ENCODE results near the gene PTPA.
"Not testable (repeated sequence)": the region's sequence is repeated elsewhere in the genome, so short reads cannot be mapped to it uniquely, and the experiment has no call there.

PTPA gene

GRCh38 chr9:129150122-129150521 lies 38.9 kb downstream of the PTPA start:
- in situ Hi-C loops (cut with MboI; ENCODE audit: low sequenced_read_pairs): no loop called here

- in situ Hi-C loops (cut with MboI; ENCODE audit: low sequenced_read_pairs): no loop called here
These were observed 39.5 kb downstream of the PTPA start for GRCh38 chr9:129150672-129151211.

- in situ Hi-C loops (cut with MboI; ENCODE audit: low sequenced_read_pairs): no loop called here
These were observed 40.3 kb downstream of the PTPA start for GRCh38 chr9:129151469-129151868.

GRCh38 chr9:129154866-129155477 lies 43.8 kb downstream of the PTPA start:
- in situ Hi-C loops (cut with MboI; ENCODE audit: low sequenced_read_pairs): no loop called here

- in situ Hi-C loops (cut with MboI; ENCODE audit: low sequenced_read_pairs): no loop called here
These were observed 44.9 kb downstream of the PTPA start for GRCh38 chr9:129156163-129156562.

- in situ Hi-C loops (cut with MboI; ENCODE audit: low sequenced_read_pairs): no loop called here
These were observed 49.7 kb downstream of the PTPA start for GRCh38 chr9:129160712-129161533.

- in situ Hi-C loops (cut with MboI; ENCODE audit: low sequenced_read_pairs): no loop called here
These were observed 50.3 kb downstream of the PTPA start for GRCh38 chr9:129161534-129161837.

GRCh38 chr9:129162497-129163197 lies 51.4 kb downstream of the PTPA start:
- in situ Hi-C loops (cut with MboI; ENCODE audit: low sequenced_read_pairs): no loop called here

GRCh38 chr9:129163198-129163670 lies 52.0 kb downstream of the PTPA start:
- in situ Hi-C loops (cut with MboI; ENCODE audit: low sequenced_read_pairs): not testable (repeated sequence)

- in situ Hi-C loops (cut with MboI; ENCODE audit: low sequenced_read_pairs): no loop called here
These were observed 52.5 kb downstream of the PTPA start for GRCh38 chr9:129163753-129164152.

- in situ Hi-C loops (cut with MboI; ENCODE audit: low sequenced_read_pairs): no loop called here
These were observed 53.2 kb downstream of the PTPA start for GRCh38 chr9:129164246-129164930.

- in situ Hi-C loops (cut with MboI; ENCODE audit: low sequenced_read_pairs): no loop called here
These were observed 54.0 kb downstream of the PTPA start for GRCh38 chr9:129165198-129165597.

- in situ Hi-C loops (cut with MboI; ENCODE audit: low sequenced_read_pairs): no loop called here
These were observed 55.7 kb downstream of the PTPA start for GRCh38 chr9:129166623-129167557.

- in situ Hi-C loops (cut with MboI; ENCODE audit: low sequenced_read_pairs): no loop called here
These were observed 59.0 kb downstream of the PTPA start for GRCh38 chr9:129170229-129170628.

- in situ Hi-C loops (cut with MboI; ENCODE audit: low sequenced_read_pairs): no loop called here
These were observed 61.0 kb downstream of the PTPA start for GRCh38 chr9:129171993-129172751.

- in situ Hi-C loops (cut with MboI; ENCODE audit: low sequenced_read_pairs): no loop called here
These were observed 61.6 kb downstream of the PTPA start for GRCh38 chr9:129172816-129173215.

- in situ Hi-C loops (cut with MboI; ENCODE audit: low sequenced_read_pairs): no loop called here
These were observed 62.3 kb downstream of the PTPA start for GRCh38 chr9:129173296-129174101.

- in situ Hi-C loops (cut with MboI; ENCODE audit: low sequenced_read_pairs): no loop called here
These were observed 63.0 kb downstream of the PTPA start for GRCh38 chr9:129174102-129174723.
